GM04503 (cell line): ENCODE data around the gene KCNH3.
"Not testable (repeated sequence)": the region's sequence is repeated elsewhere in the genome, so short reads cannot be mapped to it uniquely, and the experiment has no call there.

Experiments used
- DNase-seq: peaks from one replicate; pipeline ENCODE4 v3.0.0-alpha.2; 2012; ENCODE audit warnings: low read depth

The KCNH3 gene

GRCh38 chr12:49538510-49539403 is at the start of gene KCNH3:
TSS of gene KCNH3 (plus strand) at chr12:49539030. CDS start at chr12:49539417, 387 bp downstream.
- DNase-seq: no peak

- DNase-seq: no peak
Observed at GRCh38 chr12:49489154-49489553, 49.7 kb upstream of the KCNH3 start.

GRCh38 chr12:49489720-49490119 is 49.1 kb upstream of the KCNH3 start:
- DNase-seq: no peak

GRCh38 chr12:49491823-49492222 is 47.0 kb upstream of the KCNH3 start:
- no peak for DNase-seq

GRCh38 chr12:49493900-49494299 is 44.9 kb upstream of the KCNH3 start:
- DNase-seq: no peak

- DNase-seq: no peak
Observed at GRCh38 chr12:49496417-49497360, 42.1 kb upstream of the KCNH3 start.

GRCh38 chr12:49501895-49502294 is 36.9 kb upstream of the KCNH3 start:
- no peak for DNase-seq

GRCh38 chr12:49502590-49502989 is 36.2 kb upstream of the KCNH3 start:
- DNase-seq: no peak

GRCh38 chr12:49503674-49504180 is 35.1 kb upstream of the KCNH3 start:
- no peak for DNase-seq

- DNase-seq: no peak
Observed at GRCh38 chr12:49505672-49506071, 33.2 kb upstream of the KCNH3 start.

GRCh38 chr12:49507139-49507538 is 31.7 kb upstream of the KCNH3 start:
- no peak for DNase-seq

GRCh38 chr12:49509681-49510080 is 29.1 kb upstream of the KCNH3 start:
- DNase-seq: not testable (repeated sequence)

GRCh38 chr12:49511410-49511809 is 27.4 kb upstream of the KCNH3 start:
- DNase-seq: no peak

GRCh38 chr12:49512546-49512945 is 26.3 kb upstream of the KCNH3 start:
- no peak for DNase-seq

- DNase-seq: peak; percentile 18
Observed at GRCh38 chr12:49515266-49515665, 23.6 kb upstream of the KCNH3 start.

- DNase-seq: no peak
Observed at GRCh38 chr12:49518914-49519573, 19.8 kb upstream of the KCNH3 start.

GRCh38 chr12:49519574-49519936 is 19.3 kb upstream of the KCNH3 start:
- DNase-seq: no peak

- DNase-seq: no peak
Observed at GRCh38 chr12:49521389-49521788, 17.4 kb upstream of the KCNH3 start.

- DNase-seq: no peak
Observed at GRCh38 chr12:49524660-49525324, 14.0 kb upstream of the KCNH3 start.

GRCh38 chr12:49525942-49526341 is 12.9 kb upstream of the KCNH3 start:
- DNase-seq: no peak

- no peak for DNase-seq
Observed at GRCh38 chr12:49527361-49528130, 11.3 kb upstream of the KCNH3 start.
